Skin epidermis (tissue), 12 donors: ENCODE measurements around the gene SDK2.
A peak's percentile ranks its signal among the peaks of the same experiment; 100 is the strongest.

Source experiments
- H3K27ac ChIP-seq, 21 experiments: fragments of 200-600 bp; sonication (generic) in 11 of 21; one replicate each; pipeline ENCODE4 v1.5.0; 2020; ENCODE audit warnings: mild to moderate bottlenecking in 3 of 21, inconsistent platforms in 2 of 21, moderate library complexity in 2 of 21
- H3K4me3 ChIP-seq, 7 experiments: fragments of 200-600 bp; sonication (generic) in 2 of 7; one replicate each; pipeline ENCODE4 v1.5.0; 2020; ENCODE audit warnings: inconsistent platforms in 2 of 7, mild to moderate bottlenecking in 2 of 7, moderate library complexity in 1 of 7

SDK2 gene

DNA sequence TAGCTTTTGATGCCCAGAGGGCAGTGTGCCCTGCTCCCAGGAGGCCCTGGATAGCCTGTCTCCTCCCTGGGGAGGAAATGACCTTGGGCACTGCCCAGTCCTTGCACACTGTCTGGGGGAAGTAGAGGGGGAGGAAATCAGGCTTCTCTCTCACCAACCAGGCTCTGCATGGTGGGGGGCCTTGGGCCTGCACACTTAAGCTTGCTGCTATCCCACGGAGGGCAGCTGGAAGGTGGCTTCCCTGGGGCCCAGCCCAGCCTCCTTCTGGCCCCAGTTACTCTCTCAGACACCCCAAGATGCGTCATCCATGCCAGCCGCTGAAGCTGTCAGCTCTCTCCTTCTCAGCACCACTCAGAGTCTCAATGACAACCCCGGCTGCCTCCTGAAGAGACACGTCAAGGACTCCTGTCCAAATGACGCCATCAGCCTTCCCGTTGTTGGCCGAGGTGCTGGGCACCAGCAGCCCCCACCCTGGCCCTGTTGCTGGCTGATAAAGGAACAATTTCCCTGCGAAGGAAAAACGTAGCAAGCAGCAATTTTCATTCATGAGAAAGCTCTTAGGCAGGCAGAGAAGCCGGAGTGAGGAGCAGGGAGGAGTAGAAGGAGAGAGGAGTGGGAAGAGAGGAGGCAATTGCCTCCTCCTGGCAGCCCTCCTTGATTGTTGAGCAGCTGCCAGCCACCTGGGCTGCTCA, 95.5 kb downstream of the SDK2 start:
- no peak overlapping the region for H3K4me3 ChIP-seq
- no peak overlapping the region for H3K27ac ChIP-seq

GRCh38 chr17:73547790-73548189, 96.5 kb downstream of the SDK2 start:
- Histone ChIP-seq H3K27ac (no peak overlapping the region), H3K4me3 (no peak overlapping the region)

DNA sequence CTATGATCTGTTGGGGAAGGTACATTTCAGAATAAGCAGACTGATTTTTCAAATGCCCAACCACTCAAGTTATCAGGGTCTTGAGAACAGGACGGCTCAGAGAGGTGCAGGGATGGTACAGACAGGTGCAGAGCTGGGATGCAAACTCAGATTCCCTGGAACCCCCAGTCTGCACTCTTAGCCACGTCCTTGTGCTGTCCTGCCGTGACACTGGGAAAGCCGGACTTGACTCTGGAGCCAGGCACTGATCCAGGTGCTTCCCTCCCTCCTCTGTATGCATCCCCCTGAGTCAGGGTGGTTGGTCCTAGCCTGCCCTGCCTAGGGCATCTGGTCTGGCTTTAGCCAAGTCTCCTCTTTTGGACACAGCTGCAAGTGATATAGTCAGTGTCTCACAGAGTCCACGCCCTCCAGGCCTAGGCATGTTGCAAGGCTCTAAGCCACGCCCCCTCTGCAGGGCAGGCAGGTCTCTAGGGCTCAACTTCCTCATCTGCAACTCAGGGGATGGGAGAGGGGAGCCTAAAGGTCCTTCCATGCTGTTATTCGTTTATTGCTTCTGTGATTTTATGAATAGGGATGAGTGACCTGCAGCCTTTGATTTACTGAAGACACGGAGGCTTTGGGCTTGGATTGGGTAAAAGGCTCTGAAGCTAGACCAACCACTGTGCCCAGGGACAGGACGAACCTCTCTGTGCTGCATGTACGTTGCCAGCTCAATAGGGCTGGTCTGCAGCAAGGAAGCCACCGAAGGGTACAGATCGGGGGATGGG, 97.3 kb downstream of the SDK2 start:
- Histone ChIP-seq H3K4me3 (peak overlapping the region in 1 of 7 experiments; percentile 2), H3K27ac (peak overlapping the region in 3 of 21 experiments; percentile 21 to 60 (median 47))

- no peak overlapping the region for H3K4me3 ChIP-seq
- peak overlapping the region in 5 of 21 experiments; percentile 21 to 60 (median 30) for H3K27ac ChIP-seq
Observed at GRCh38 chr17:73546114-73546513, 98.1 kb downstream of the SDK2 start.

DNA sequence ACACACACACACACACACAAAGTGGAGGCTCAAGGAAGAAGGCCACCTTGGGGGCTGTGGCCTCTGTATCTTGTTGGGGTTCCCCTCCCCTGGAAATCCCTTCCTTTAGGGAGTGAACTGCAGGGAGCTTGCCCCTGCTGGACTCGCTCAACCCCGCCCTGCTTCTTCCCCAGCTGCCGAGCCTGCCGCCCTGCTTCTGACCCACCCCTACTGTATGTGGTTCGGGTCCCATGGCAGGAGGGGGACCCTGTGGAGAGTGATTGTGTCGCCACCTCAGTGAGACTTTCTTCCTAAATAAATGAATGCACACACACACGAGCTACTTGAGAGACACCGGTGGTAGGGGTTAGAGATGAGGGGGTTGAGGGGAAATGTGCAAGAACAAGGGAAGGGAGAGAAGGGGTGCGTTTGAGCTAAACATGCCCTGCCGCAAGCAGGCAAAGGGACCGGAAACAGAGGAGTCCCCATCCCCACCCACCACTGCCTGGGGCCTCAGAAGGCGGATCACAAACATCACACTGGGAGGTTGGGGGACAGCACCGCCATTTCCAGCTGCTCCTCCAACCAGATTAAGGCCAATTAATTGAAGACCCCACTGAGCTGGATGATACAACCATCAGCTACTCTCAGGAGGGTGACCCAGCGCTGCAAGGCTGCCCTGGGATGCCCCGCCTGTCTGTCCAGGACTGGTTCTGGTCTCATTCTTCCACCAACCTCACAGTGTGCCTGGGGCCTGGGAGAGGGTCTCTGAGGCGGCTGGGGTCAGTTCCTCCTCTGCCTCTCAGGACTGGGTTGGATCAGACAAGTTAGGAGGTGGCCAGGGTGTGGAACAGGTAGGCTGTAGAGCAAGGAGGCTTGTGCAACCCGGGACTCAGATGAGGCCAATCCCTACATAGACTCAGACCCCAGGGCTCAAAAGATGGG, 98.9 kb downstream of the SDK2 start:
- H3K27ac ChIP-seq, result peak overlapping the region in 1 of 21 experiments; percentile 34
- H3K4me3 ChIP-seq, result no peak overlapping the region

GRCh38 chr17:73544333-73544732, 99.9 kb downstream of the SDK2 start:
- no peak overlapping the region for H3K4me3 ChIP-seq

GRCh38 chr17:73542323-73542722, 101.9 kb downstream of the SDK2 start:
- H3K4me3 ChIP-seq, result no peak overlapping the region

More at GRCh38 chr17:73544333-73544732, 99.9 kb downstream of the SDK2 start:
- no peak overlapping the region for H3K27ac ChIP-seq

GRCh38 chr17:73541561-73541981, 102.7 kb downstream of the SDK2 start:
- Histone ChIP-seq H3K4me3 (no peak overlapping the region), H3K27ac (peak overlapping the region in 5 of 21 experiments; percentile 11 to 55 (median 36))

More at GRCh38 chr17:73542323-73542722, 101.9 kb downstream of the SDK2 start:
- H3K27ac ChIP-seq, result no peak overlapping the region

DNA sequence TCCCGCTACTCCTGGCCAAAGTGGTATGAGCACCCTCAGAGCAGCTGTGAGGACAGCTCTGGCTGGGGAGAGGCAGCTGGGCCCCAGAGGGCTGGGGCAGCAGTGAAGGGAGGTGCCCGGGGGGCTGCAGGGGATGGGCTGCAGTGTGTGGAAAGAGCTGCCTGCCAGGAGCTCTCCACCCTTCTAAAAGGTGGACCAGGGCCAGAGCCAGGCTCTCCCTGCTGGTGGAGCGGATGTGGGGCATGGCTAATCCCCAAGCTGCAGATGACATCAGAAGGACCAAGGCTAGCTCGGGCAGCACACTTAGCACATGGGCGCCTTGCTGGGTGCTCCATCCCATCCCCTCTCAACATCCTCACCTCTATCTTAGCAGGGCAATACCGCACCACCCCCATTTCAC, 103.1 kb downstream of the SDK2 start:
- Histone ChIP-seq H3K4me3 (no peak overlapping the region), H3K27ac (peak overlapping the region in 5 of 21 experiments; percentile 11 to 55 (median 36))

- no peak overlapping the region for H3K27ac ChIP-seq
Observed at GRCh38 chr17:73539166-73539565, 105.1 kb downstream of the SDK2 start.

GRCh38 chr17:73538445-73538844, 105.8 kb downstream of the SDK2 start:
- Histone ChIP-seq H3K4me3 (no peak overlapping the region), H3K27ac (no peak overlapping the region)

More at GRCh38 chr17:73539166-73539565, 105.1 kb downstream of the SDK2 start:
- no peak overlapping the region for H3K4me3 ChIP-seq

GRCh38 chr17:73536700-73537605, 107.3 kb downstream of the SDK2 start:
- Histone ChIP-seq H3K4me3 (no peak overlapping the region), H3K27ac (no peak overlapping the region)

- H3K27ac ChIP-seq, result no peak overlapping the region
- no peak overlapping the region for H3K4me3 ChIP-seq
Observed at GRCh38 chr17:73535746-73536145, 108.5 kb downstream of the SDK2 start.

- Histone ChIP-seq H3K4me3 (no peak overlapping the region), H3K27ac (no peak overlapping the region)
Observed at GRCh38 chr17:73534209-73534909, 109.9 kb downstream of the SDK2 start.

DNA sequence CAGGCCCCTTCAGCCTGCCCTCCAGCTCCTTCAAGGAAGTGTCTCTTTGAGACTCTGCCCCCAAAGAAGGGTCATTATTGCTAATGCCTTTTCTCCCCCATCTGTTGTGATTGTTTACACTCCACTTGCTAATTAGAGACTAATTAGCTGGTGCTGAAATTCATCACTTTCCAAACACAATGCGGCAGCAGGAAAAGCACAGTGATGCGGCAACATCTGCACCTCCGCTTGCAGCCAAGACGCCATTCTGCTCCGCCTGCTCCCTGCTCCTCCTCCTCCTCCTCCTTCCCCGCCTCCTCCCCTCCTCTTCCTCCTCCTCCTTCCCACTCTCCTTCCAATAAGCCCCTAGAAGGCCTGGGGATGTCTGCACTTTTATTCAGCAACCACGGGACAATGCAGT, 110.5 kb downstream of the SDK2 start:
- Histone ChIP-seq H3K27ac (no peak overlapping the region), H3K4me3 (no peak overlapping the region)

DNA sequence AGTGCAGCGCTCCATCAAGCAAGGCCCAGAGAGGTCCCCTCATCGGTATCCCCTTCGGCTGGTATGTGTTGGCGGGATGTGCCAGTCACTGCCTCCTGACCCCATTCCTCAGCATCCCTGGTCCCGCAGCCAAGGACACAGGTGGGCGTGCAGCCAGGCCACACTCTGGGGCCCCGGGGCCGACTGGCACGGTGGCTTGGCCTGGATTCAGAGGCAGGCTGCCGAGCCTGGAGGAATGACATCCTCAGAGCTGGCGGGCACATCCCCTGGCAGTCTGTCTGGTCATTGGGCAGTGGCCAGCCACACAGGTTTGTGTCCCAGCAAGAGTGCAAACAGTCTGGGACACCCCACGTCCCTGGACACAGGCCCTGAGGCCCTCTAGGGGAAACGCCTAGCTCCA, 111.1 kb downstream of the SDK2 start:
- Histone ChIP-seq H3K27ac (no peak overlapping the region), H3K4me3 (no peak overlapping the region)

GRCh38 chr17:73532421-73532901, 111.8 kb downstream of the SDK2 start:
- H3K4me3 ChIP-seq, result no peak overlapping the region
- H3K27ac ChIP-seq, result no peak overlapping the region

GRCh38 chr17:73531158-73531557, 113.1 kb downstream of the SDK2 start:
- Histone ChIP-seq H3K27ac (no peak overlapping the region), H3K4me3 (no peak overlapping the region)
